DOHH2 (cell line): ENCODE data around the gene EEFSEC.

ENCODE experiments used
- EZH2phosphoT487 ChIP-seq: fragments of 200-600 bp; sonication (generic); IDR thresholded peaks from 2 replicates; pipeline ENCODE4 v1.6.1; 2017; ENCODE audit warnings: borderline replicate concordance, mild to moderate bottlenecking, antibody characterized with exemption, low read length, moderate library complexity, mixed read lengths
- TF ChIP-seq, protein P1 (sequence below): fragments of 200-600 bp; sonication (generic); IDR thresholded peaks from one replicate; pipeline ENCODE4 v1.5.1; 2014; ENCODE audit warnings: antibody characterized with exemption, mild to moderate bottlenecking, low read depth, low read length; ENCODE audit not compliant: poor library complexity, severe bottlenecking

DNA sequence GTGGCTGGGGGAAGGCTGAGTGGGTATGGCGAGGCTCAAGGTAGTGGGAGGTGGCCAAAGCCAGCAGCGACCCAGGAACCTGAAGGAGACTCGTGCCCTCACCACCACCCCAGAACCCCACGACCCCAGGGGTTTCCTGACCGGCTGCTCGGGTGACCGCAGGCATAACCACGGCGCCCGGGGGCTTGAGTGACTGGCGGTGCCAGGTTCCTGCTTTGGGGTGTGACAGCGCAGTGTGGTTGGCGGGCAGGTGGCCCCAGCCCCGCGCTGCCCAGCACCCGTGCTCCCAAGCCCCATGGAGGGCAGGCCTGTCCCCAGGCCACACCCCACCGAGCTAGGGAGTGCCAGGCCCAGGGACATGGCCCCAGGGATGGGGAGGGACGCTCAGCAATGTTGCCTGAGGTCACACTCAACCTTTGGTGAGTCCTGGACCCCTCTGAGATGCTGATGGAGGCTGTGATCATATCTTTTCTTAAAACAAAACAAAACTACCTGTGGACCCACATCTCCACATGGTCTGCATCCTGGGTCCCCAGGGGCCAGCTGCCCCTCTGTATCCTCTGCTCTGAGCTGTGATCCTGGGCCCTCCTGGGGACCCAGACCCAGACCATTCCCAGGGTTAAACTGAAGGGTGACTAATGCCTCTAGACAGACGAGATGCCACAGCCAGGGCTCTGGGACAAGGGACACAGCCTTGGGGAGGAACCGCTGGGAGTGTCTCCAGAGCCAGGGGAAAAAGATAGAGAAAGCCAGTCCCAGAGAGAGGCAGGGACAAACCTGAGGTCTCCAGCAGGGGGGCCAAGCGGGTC is 300.4 kb downstream of the EEFSEC start:
- TF ChIP-seq, protein P1, sequence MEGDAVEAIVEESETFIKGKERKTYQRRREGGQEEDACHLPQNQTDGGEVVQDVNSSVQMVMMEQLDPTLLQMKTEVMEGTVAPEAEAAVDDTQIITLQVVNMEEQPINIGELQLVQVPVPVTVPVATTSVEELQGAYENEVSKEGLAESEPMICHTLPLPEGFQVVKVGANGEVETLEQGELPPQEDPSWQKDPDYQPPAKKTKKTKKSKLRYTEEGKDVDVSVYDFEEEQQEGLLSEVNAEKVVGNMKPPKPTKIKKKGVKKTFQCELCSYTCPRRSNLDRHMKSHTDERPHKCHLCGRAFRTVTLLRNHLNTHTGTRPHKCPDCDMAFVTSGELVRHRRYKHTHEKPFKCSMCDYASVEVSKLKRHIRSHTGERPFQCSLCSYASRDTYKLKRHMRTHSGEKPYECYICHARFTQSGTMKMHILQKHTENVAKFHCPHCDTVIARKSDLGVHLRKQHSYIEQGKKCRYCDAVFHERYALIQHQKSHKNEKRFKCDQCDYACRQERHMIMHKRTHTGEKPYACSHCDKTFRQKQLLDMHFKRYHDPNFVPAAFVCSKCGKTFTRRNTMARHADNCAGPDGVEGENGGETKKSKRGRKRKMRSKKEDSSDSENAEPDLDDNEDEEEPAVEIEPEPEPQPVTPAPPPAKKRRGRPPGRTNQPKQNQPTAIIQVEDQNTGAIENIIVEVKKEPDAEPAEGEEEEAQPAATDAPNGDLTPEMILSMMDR: no peak
- TF ChIP-seq EZH2phosphoT487: no peak
